Bronchial epithelial cell (primary cell): ENCODE results near the gene HOXD4. TPM values are rescaled to one million over a fixed set of nuclear protein-coding genes. Genes with fewer than 3 reads are reported as not detected.

Experiments
- DNase-seq: peaks from one replicate; pipeline ENCODE4 v3.0.0-alpha.2; 2010; ENCODE audit warnings: low read depth
- FAIRE-seq: peaks from 2 replicates; lab custom pipeline; 2011; peaks lifted over from hg19 to GRCh38; lab: Jason Lieb, UNC
- H3K27me3 ChIP-seq: 2 replicates; pipeline ENCODE4 v1.5.1; 2011; ENCODE audit warnings: low read length; ENCODE audit not compliant: control insufficient read depth, insufficient read depth
- H3K36me3 ChIP-seq: 2 replicates; pipeline ENCODE4 v1.5.1; 2011; ENCODE audit warnings: low read length; ENCODE audit not compliant: control insufficient read depth, insufficient read depth
- H3K4me3 ChIP-seq: 2 replicates; pipeline ENCODE4 v1.5.1; 2011; ENCODE audit warnings: mild to moderate bottlenecking, low read depth, low read length, control low read depth
- total RNA-seq: library from RNA; depleted of rRNA; stranded (reverse); fragments of >200 nt; gene quantifications from 2 replicates; pipeline ENCODE4 v1.2.1, GENCODE V29; 2014
- TF ChIP-seq, protein P1 (sequence below): IDR thresholded peaks from 2 replicates; pipeline ENCODE4 v1.5.1; 2011; ENCODE audit warnings: mild to moderate bottlenecking, moderate library complexity, low read length, control low read depth, inconsistent platforms; ENCODE audit not compliant: insufficient read depth, severe bottlenecking

Gene HOXD4
- total RNA-seq, 1 donor from 2014 or later, result not detected

DNA sequence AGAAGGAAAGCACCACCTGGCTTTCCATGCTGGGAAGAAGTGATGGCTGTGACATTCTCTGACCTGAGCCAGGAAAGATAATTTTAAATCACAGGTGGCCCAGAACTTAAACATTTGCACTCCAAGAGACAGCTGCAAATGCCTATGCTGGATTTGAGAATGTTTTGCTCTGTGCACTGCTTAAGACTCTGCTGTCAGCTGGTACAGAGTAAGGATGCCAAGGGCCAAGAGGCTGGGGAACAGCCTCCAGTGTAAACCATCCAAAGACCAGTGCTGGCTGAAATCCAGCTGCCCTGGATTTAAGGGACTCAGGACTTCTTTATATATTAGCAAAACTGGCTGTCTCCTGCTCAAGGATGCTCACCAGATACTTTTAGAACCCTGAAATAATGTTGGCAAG lies 18.0 kb upstream of the HOXD4 start:
- FAIRE-seq, result no peak
- H3K4me3 ChIP-seq, result no peak overlapping the region
- no peaks in the 10 kb centered on the region for H3K36me3 ChIP-seq
- no peak for DNase-seq
- TF ChIP-seq, protein P1, sequence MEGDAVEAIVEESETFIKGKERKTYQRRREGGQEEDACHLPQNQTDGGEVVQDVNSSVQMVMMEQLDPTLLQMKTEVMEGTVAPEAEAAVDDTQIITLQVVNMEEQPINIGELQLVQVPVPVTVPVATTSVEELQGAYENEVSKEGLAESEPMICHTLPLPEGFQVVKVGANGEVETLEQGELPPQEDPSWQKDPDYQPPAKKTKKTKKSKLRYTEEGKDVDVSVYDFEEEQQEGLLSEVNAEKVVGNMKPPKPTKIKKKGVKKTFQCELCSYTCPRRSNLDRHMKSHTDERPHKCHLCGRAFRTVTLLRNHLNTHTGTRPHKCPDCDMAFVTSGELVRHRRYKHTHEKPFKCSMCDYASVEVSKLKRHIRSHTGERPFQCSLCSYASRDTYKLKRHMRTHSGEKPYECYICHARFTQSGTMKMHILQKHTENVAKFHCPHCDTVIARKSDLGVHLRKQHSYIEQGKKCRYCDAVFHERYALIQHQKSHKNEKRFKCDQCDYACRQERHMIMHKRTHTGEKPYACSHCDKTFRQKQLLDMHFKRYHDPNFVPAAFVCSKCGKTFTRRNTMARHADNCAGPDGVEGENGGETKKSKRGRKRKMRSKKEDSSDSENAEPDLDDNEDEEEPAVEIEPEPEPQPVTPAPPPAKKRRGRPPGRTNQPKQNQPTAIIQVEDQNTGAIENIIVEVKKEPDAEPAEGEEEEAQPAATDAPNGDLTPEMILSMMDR, result no peak
- peaks cover 66% of the 10 kb centered on the region for H3K27me3 ChIP-seq

DNA sequence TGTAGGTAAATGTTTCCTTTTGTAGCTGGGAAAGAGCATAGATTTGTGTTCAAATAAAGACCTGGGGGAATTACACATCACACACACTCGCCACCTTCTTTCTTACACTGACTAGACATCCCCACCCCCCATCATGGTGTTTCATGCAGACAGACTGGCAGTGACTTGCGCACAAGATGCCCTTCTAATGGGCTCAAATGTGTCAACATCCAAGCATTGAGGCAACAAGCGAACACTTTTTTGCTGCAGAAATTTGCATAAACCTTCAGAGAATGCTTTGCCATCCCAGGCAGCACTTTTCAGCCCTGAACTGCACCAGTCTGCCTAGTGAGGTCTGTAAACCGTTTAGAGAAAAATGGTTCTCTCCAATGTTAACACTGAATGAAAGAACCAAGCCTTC lies 17.3 kb upstream of the HOXD4 start:
- H3K4me3 ChIP-seq, result no peak overlapping the region
- no peak for DNase-seq
- H3K27me3 ChIP-seq, result peaks cover 65% of the 10 kb centered on the region
- TF ChIP-seq, protein P1, result no peak
- H3K36me3 ChIP-seq, result no peaks in the 10 kb centered on the region
- no peak for FAIRE-seq

DNA sequence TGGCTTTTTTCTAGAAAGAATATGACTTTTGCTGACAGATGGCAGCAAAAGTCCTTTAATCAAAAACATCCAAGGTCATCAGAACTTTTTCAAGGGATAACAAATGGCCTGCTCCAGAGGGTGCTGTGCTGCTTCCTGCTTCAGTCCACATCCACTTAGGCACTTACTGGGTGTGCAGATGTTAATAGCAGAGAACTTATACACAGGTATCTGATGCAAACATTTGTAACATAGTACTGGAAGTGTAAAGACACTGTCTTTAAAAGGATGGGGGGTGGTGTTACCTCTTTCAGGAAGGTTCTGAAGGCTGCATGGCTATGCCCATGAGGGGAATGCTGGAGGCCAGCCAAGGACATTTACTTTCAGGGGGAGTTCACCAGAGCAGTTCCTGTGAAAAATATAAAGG lies 16.3 kb upstream of the HOXD4 start:
- no peak for FAIRE-seq
- DNase-seq, result no peak
- Histone ChIP-seq H3K27me3 (peaks cover 66% of the 10 kb centered on the region), H3K4me3 (no peak overlapping the region), H3K36me3 (no peaks in the 10 kb centered on the region)
- TF ChIP-seq, protein P1, result no peak

DNA sequence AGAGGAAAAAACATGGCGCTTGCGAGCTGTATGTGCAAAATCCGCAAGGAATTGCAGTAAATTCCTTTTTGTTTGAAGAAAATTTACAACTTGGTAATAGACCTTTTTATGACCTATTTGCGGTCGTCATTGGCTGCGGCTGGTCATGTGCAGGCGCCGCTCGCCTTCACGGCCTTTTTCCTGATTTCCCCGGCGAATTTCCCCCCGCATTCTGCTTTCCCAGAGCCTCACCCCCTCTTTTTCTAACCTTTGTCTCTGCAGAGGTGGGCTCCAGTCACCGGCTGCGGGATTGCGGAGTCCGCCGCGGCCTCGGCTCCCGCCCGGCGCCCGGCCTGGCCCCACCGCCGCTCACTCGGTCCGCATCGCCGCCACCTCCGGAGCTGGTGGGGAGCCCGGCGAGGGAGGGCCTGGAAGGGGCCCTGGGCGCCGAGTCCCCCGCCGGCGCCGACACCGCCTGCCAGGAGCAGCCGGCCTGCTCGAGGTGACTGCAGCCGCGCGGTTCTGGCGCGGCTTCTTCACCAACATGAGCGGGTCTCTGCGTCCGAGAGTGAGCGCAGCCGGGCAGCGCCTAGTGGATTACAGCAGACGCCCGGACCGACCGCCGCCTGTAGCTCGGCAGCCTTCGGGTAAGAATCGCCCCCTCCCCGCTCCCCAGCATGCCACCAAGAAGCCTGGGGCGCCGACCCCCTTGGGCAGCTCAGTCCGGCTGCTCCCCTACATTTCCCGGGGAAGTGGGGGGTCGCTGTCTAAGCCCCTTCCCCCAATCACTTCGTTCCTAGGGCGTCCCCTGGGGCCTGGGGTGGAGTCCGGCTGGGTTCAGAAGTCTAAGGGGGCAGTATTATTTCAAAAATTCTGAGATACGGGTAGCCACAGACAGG lies 14.7 kb upstream of the HOXD4 start:
- no peak for DNase-seq
- FAIRE-seq, result no peak
- Histone ChIP-seq H3K27me3 (peaks cover 61% of the 10 kb centered on the region), H3K4me3 (no peak overlapping the region), H3K36me3 (no peaks in the 10 kb centered on the region)
- TF ChIP-seq, protein P1, result no peak

DNA sequence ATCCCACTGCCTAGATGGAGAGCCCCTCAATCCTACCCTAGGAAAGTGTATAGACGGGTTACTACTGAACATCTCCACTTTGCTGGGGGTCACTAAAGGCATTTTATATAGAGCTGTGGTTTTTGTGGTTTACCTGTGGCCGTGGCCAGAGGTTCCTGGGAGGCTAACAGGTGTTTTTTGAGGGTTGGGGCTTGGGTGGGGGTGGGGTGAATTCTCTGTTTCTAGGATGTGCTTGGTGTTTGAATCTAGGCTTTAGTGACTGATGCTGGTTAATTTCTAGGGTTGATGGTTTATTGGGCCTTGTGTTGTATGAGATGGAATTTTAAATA lies 14.1 kb upstream of the HOXD4 start:
- no peak overlapping the region for H3K4me3 ChIP-seq
- TF ChIP-seq, protein P1, result no peak
- peaks cover 60% of the 10 kb centered on the region for H3K27me3 ChIP-seq
- no peaks in the 10 kb centered on the region for H3K36me3 ChIP-seq
- no peak for DNase-seq
- no peak for FAIRE-seq

DNA sequence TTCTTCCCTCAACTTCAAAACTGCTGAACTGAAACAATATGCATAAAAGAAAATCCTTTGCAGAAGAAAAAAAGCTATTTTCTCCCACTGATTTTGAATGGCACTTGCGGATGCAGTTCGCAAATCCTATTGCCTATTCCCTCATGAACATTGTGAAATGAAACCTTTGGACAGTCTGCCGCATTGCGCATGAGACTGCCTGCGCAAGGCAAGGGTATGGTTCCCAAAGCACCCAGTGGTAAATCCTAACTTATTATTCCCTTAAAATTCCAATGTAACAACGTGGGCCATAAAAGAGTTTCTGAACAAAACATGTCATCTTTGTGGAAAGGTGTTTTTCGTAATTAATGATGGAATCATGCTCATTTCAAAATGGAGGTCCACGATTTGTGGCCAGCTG lies 13.4 kb upstream of the HOXD4 start:
- DNase-seq, result no peak
- TF ChIP-seq, protein P1, result no peak
- Histone ChIP-seq H3K27me3 (peaks cover 57% of the 10 kb centered on the region), H3K4me3 (no peak overlapping the region), H3K36me3 (no peaks in the 10 kb centered on the region)
- FAIRE-seq, result no peak
